GM12892 (cell line): ENCODE measurements around the gene UGDH.

ENCODE experiments used
- POLR2A ChIP-seq: IDR thresholded peaks from 2 replicates; pipeline ENCODE4 v1.6.1; 2011; ENCODE audit warnings: low read depth, low read length, control low read depth
- POLR2AphosphoS5 ChIP-seq: IDR thresholded peaks from 2 replicates; pipeline ENCODE4 v1.6.1; 2011; ENCODE audit warnings: low read depth, low read length, control low read depth

DNA sequence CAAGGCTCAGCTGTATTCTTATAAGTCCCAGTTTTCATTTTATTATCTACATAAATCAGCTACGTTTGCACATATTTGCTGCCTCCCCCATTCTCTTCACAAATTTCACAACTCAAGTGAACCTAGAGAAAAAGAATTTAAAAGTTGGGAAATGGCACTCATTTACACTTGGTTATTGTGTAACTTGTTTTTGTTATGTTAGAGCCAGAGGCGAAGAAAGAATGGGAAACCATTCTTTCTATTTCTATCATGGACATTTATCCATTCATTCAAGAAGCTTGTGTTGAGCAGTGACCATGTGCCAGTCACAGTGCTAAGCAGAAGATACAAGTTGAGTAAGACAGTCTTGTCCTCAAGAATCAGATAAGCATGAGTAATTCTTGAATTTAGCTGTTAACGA is 54.8 kb downstream of the UGDH start:
- TF ChIP-seq POLR2A: no peak
- TF ChIP-seq POLR2AphosphoS5: no peak
